WTC11 (cell line): ENCODE results near the gene SLC28A1. TPM values are rescaled to one million over a fixed set of nuclear protein-coding genes. Genes with fewer than 3 reads are reported as not detected.

Experiments
- ATAC-seq: fragments of 200-7000 bp; cut with Tn5 transposase; 2 replicates; pipeline ENCODE4 v1.10.0; 2021; ENCODE audit warnings: mild to moderate bottlenecking, moderate library complexity
- CTCF ChIA-PET: fragments of 300-600 bp; sonication (Branson Sonifier 250); formaldehyde crosslinking; loops from one replicate; lab custom pipeline; 2021; ENCODE audit warnings: antibody characterized with exemption; lab: Charles Lee
- POLR2A ChIA-PET: fragments of 350-600 bp; sonication (Branson Sonifier 250); formaldehyde crosslinking; loops from one replicate; lab custom pipeline; 2021; ENCODE audit warnings: antibody characterized with exemption; lab: Charles Lee
- DNase-seq: peaks from one replicate; pipeline ENCODE4 v3.0.0; 2021; ENCODE audit warnings: low spot score
- H3K27ac Mint-ChIP-seq: 2 replicates; pipeline ENCODE4 v1.8.0; 2021; ENCODE audit warnings: mixed read lengths
- H3K27me3 Mint-ChIP-seq: 2 replicates; pipeline ENCODE4 v1.8.0; 2021; ENCODE audit warnings: low read depth, mild to moderate bottlenecking, moderate library complexity, mixed read lengths
- H3K36me3 Mint-ChIP-seq: 2 replicates; pipeline ENCODE4 v1.8.0; 2021; ENCODE audit warnings: mixed read lengths
- H3K4me1 Mint-ChIP-seq: 2 replicates; pipeline ENCODE4 v1.8.0; 2022; ENCODE audit warnings: mixed read lengths
- H3K4me3 Mint-ChIP-seq: 2 replicates; pipeline ENCODE4 v1.8.0; 2021; ENCODE audit warnings: mild to moderate bottlenecking, moderate library complexity, mixed read lengths
- H3K9me3 Mint-ChIP-seq: 2 replicates; pipeline ENCODE4 v1.8.0; 2021; ENCODE audit warnings: mixed read lengths
- CREB1 ChIP-seq: sonication (generic); formaldehyde crosslinking; IDR thresholded peaks from 2 replicates; pipeline ENCODE4 v1.8.0; 2023; ENCODE audit warnings: mild to moderate bottlenecking, missing genetic modification reagents
- GABPB1 ChIP-seq: sonication (generic); formaldehyde crosslinking; IDR thresholded peaks from 2 replicates; pipeline ENCODE4 v1.8.1; 2023; ENCODE audit warnings: mild to moderate bottlenecking, missing genetic modification reagents
- JAZF1 ChIP-seq: fragments of 250-450 bp; sonication (Bioruptor Pico); IDR thresholded peaks from 2 replicates; pipeline ENCODE4 v1.9.0; 2021; ENCODE audit warnings: moderate library complexity, mild to moderate bottlenecking, inconsistent platforms
- JUN ChIP-seq: sonication (generic); formaldehyde crosslinking; IDR thresholded peaks from 2 replicates; pipeline ENCODE4 v1.8.0; 2023; ENCODE audit warnings: mild to moderate bottlenecking, missing genetic modification reagents
- NR1H2 ChIP-seq: sonication (generic); formaldehyde crosslinking; IDR thresholded peaks from 2 replicates; pipeline ENCODE4 v1.9.0; 2021; ENCODE audit warnings: mild to moderate bottlenecking, moderate library complexity, missing genetic modification reagents
- RORB ChIP-seq: fragments of 250-450 bp; sonication (Bioruptor Pico); IDR thresholded peaks from 2 replicates; pipeline ENCODE4 v1.9.0; 2021; ENCODE audit warnings: mild to moderate bottlenecking
- SMAD3 ChIP-seq: sonication (generic); formaldehyde crosslinking; IDR thresholded peaks from 2 replicates; pipeline ENCODE4 v1.8.0; 2022; ENCODE audit warnings: missing genetic modification reagents, mild to moderate bottlenecking, borderline replicate concordance
- SOX15 ChIP-seq: fragments of 250-450 bp; sonication (Bioruptor Pico); IDR thresholded peaks from 2 replicates; pipeline ENCODE4 v1.9.0; 2021; ENCODE audit warnings: mild to moderate bottlenecking
- TP53 ChIP-seq: sonication (generic); formaldehyde crosslinking; IDR thresholded peaks from 2 replicates; pipeline ENCODE4 v1.8.1; 2023; ENCODE audit warnings: mild to moderate bottlenecking, missing genetic modification reagents
- ZBTB21 ChIP-seq: sonication (generic); formaldehyde crosslinking; IDR thresholded peaks from 2 replicates; pipeline ENCODE4 v1.8.1; 2023; ENCODE audit warnings: mild to moderate bottlenecking, missing genetic modification reagents, borderline replicate concordance
- ZNF138 ChIP-seq: sonication (generic); formaldehyde crosslinking; conservative IDR thresholded peaks from 2 replicates; pipeline ENCODE4 v1.8.1; 2022; ENCODE audit warnings: mild to moderate bottlenecking, moderate library complexity, missing genetic modification reagents
- ZNF232 ChIP-seq: sonication (generic); formaldehyde crosslinking; IDR thresholded peaks from 2 replicates; pipeline ENCODE4 v1.8.0; 2022; ENCODE audit warnings: mild to moderate bottlenecking, missing genetic modification reagents
- ZNF317 ChIP-seq: sonication (generic); formaldehyde crosslinking; IDR thresholded peaks from 2 replicates; pipeline ENCODE4 v1.8.1; 2023; ENCODE audit warnings: low read depth, mild to moderate bottlenecking, moderate library complexity, missing genetic modification reagents, borderline replicate concordance
- total RNA-seq: library from RNA; stranded (reverse); gene quantifications from 3 replicates; pipeline ENCODE4 v1.2.3, GENCODE V29; 2021
- TF ChIP-seq, protein P1 (sequence below): sonication (generic); formaldehyde crosslinking; IDR thresholded peaks from 2 replicates; pipeline ENCODE4 v1.8.1; 2023; ENCODE audit warnings: mild to moderate bottlenecking, missing genetic modification reagents, moderate library complexity
- TF ChIP-seq, protein P2 (sequence below): sonication (generic); formaldehyde crosslinking; IDR thresholded peaks from 2 replicates; pipeline ENCODE4 v1.8.1; 2022; ENCODE audit warnings: low read depth, missing genetic modification reagents, borderline replicate concordance
- TF ChIP-seq, protein P3 (sequence below): fragments of 250-450 bp; sonication (Bioruptor Pico); IDR thresholded peaks from 2 replicates; pipeline ENCODE4 v2.1.2; 2022; ENCODE audit warnings: mild to moderate bottlenecking, moderate library complexity
- TF ChIP-seq, protein P4 (sequence below): sonication (generic); formaldehyde crosslinking; IDR thresholded peaks from 2 replicates; pipeline ENCODE4 v1.8.0; 2023; ENCODE audit warnings: missing genetic modification reagents
- TF ChIP-seq, protein P5 (sequence below): sonication (generic); formaldehyde crosslinking; IDR thresholded peaks from 2 replicates; pipeline ENCODE4 v1.8.0; 2022; ENCODE audit warnings: mild to moderate bottlenecking, missing genetic modification reagents
- TF ChIP-seq, protein P6 (sequence below): sonication (generic); formaldehyde crosslinking; conservative IDR thresholded peaks from 2 replicates; pipeline ENCODE4 v1.8.1; 2023; ENCODE audit warnings: mild to moderate bottlenecking, low read depth, missing genetic modification reagents, moderate library complexity
- TF ChIP-seq, protein P7 (sequence below): sonication (generic); formaldehyde crosslinking; IDR thresholded peaks from 2 replicates; pipeline ENCODE4 v1.8.1; 2023; ENCODE audit warnings: mild to moderate bottlenecking, missing genetic modification reagents
- TF ChIP-seq, protein P8 (sequence below): sonication (generic); formaldehyde crosslinking; conservative IDR thresholded peaks from 2 replicates; pipeline ENCODE4 v1.8.1; 2022; ENCODE audit warnings: mild to moderate bottlenecking, missing genetic modification reagents

Gene SLC28A1
- total RNA-seq, 1 experiment from 2014 or later, result not detected

DNA sequence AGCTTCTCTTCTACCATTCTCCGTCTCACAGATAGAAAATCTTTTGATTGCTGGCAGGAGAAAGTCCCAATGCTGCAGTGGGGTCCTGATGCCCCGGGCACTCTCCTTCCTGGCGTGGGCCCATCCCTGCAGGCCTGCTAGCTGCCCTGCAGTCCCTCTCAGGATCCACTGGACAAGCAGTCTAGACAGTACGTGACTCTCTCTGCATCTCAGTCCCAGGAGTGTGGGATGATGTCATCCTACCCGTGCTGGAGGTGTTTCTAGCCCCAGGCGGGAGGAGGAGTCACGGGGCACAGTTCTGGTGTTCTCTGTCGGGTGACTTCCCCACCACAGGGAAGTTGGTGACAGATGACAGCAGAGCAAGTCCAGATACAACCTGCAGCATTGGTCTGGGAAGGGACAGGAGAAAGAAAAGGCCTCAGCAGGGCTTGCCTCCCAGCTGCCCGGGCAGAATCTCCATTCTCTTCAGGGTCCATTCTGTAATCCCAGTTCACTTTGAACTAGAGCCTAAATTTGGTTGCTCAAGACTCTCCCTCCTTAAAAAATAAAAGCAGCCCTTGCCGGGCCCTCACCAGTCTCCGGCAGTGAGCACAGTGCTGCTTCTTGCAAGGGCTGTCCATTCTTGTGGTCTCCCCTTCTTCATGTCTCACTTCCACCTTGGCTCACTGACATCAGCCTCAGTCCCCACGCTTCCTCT is 30.6 kb downstream of the SLC28A1 start:
- H3K4me3 Mint-ChIP-seq, result no peak overlapping the region
- POLR2A ChIA-PET, result no interaction called here

DNA sequence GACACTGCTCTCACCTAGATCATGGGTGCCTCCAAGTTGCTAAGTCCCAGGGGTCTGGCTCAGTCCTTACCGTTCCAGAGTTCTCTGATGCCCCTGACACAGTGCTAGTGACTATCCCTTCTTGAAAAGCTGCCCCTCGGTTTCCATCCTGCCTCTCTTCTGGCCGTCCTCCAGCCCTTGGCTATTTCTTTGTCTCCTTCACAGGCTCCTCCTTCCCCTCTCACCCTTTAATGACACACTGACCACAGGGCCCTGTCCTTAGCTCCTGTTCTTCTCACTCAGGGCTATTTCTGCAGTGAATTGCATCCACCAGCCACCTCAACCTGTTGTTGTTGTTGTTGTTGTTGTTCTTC is 31.1 kb downstream of the SLC28A1 start:
- Mint-ChIP-seq H3K36me3 (no peaks in the 10 kb centered on the region), H3K27ac (no peak overlapping the region), H3K27me3 (no peaks in the 10 kb centered on the region), H3K4me3 (no peak overlapping the region), H3K9me3 (no peaks in the 10 kb centered on the region), H3K4me1 (peaks cover 2% of the 10 kb centered on the region)
- TF ChIP-seq, protein P1, sequence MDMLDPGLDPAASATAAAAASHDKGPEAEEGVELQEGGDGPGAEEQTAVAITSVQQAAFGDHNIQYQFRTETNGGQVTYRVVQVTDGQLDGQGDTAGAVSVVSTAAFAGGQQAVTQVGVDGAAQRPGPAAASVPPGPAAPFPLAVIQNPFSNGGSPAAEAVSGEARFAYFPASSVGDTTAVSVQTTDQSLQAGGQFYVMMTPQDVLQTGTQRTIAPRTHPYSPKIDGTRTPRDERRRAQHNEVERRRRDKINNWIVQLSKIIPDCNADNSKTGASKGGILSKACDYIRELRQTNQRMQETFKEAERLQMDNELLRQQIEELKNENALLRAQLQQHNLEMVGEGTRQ (CRISPR knock-in tag), result no peak
- TF ChIP-seq, protein P2, sequence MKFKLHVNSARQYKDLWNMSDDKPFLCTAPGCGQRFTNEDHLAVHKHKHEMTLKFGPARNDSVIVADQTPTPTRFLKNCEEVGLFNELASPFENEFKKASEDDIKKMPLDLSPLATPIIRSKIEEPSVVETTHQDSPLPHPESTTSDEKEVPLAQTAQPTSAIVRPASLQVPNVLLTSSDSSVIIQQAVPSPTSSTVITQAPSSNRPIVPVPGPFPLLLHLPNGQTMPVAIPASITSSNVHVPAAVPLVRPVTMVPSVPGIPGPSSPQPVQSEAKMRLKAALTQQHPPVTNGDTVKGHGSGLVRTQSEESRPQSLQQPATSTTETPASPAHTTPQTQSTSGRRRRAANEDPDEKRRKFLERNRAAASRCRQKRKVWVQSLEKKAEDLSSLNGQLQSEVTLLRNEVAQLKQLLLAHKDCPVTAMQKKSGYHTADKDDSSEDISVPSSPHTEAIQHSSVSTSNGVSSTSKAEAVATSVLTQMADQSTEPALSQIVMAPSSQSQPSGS (CRISPR knock-in tag), result no peak
- TF ChIP-seq SOX15 (CRISPR knock-in tag) (no peak), NR1H2 (no peak), SMAD3 (no peak), RORB (no peak), CREB1 (no peak)
- TF ChIP-seq, protein P3, sequence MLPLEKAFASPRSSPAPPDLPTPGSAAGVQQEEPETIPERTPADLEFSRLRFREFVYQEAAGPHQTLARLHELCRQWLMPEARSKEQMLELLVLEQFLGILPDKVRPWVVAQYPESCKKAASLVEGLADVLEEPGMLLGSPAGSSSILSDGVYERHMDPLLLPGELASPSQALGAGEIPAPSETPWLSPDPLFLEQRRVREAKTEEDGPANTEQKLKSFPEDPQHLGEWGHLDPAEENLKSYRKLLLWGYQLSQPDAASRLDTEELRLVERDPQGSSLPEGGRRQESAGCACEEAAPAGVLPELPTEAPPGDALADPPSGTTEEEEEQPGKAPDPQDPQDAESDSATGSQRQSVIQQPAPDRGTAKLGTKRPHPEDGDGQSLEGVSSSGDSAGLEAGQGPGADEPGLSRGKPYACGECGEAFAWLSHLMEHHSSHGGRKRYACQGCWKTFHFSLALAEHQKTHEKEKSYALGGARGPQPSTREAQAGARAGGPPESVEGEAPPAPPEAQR (CRISPR knock-in tag), result no peak
- ATAC-seq, result no peak
- ChIA-PET CTCF (interaction anchor here (2.2 kb wide), 1 partner anchor 13 kb away, joined by 9 read pairs; no protein-coding TSS in a partner anchor), POLR2A (no interaction called here)
- DNase-seq, result no peak

More for the DNA sequence above, 30.6 kb downstream of the SLC28A1 start:
- ATAC-seq (peak; percentile 79), DNase-seq (no peak)
- Mint-ChIP-seq H3K9me3 (no peaks in the 10 kb centered on the region), H3K4me1 (peaks cover 2% of the 10 kb centered on the region), H3K27ac (peak overlapping the region; percentile 88; the same call in 1 of the 2 replicates), H3K27me3 (no peaks in the 10 kb centered on the region), H3K36me3 (no peaks in the 10 kb centered on the region)
- no peak for TF ChIP-seq JAZF1 (CRISPR knock-in tag)
- peak; percentile 77; the same call in 1 of the 2 replicates for TF ChIP-seq GABPB1 (CRISPR knock-in tag)
- CTCF ChIA-PET, result interaction anchor here (0.7 to 2.2 kb wide), 2 partner anchors 13 to 37 kb away, joined by 3 to 9 read pairs; no protein-coding TSS in a partner anchor

DNA sequence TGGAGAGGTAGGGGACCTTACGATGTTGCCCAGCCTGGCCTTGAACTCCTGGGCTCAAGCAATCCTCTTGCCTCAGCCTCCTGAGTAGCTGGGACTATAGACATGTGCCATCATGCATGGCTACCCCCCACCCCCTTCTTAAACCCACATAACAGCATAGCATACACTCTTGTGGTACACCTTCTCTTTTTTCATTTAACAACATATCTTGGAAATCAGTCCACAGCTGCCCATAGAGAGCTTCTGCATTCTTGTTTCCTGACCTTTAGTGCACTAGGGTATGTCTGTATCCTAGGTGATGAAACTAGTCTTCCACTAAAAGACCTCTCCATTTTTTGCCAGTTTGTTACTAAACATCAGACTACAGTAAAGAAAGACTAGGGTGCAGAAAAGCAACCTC is 33.0 kb downstream of the SLC28A1 start:
- POLR2A ChIA-PET, result interaction anchor here (0.6 kb wide), 1 partner anchor 134 kb away, joined by 3 read pairs; no protein-coding TSS in a partner anchor

More for the DNA sequence above, 33.0 kb downstream of the SLC28A1 start:
- ATAC-seq (no peak), DNase-seq (no peak)
- H3K36me3 Mint-ChIP-seq, result no peaks in the 10 kb centered on the region
- no peaks in the 10 kb centered on the region for H3K27me3 Mint-ChIP-seq
- H3K27ac Mint-ChIP-seq, result no peak overlapping the region
- no peak overlapping the region for H3K4me3 Mint-ChIP-seq
- CTCF ChIA-PET, result interaction anchor here (0.7 kb wide), 1 partner anchor 39 kb away, joined by 3 read pairs; no protein-coding TSS in a partner anchor
- TF ChIP-seq SOX15 (CRISPR knock-in tag) (no peak), ZBTB21 (no peak), ZNF232 (CRISPR knock-in tag) (no peak), TP53 (no peak), JUN (no peak), ZNF317 (CRISPR knock-in tag) (no peak), ZNF138 (CRISPR knock-in tag) (no peak)
- TF ChIP-seq, protein P4, sequence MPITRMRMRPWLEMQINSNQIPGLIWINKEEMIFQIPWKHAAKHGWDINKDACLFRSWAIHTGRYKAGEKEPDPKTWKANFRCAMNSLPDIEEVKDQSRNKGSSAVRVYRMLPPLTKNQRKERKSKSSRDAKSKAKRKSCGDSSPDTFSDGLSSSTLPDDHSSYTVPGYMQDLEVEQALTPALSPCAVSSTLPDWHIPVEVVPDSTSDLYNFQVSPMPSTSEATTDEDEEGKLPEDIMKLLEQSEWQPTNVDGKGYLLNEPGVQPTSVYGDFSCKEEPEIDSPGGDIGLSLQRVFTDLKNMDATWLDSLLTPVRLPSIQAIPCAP (CRISPR knock-in tag), result no peak
- TF ChIP-seq, protein P5, sequence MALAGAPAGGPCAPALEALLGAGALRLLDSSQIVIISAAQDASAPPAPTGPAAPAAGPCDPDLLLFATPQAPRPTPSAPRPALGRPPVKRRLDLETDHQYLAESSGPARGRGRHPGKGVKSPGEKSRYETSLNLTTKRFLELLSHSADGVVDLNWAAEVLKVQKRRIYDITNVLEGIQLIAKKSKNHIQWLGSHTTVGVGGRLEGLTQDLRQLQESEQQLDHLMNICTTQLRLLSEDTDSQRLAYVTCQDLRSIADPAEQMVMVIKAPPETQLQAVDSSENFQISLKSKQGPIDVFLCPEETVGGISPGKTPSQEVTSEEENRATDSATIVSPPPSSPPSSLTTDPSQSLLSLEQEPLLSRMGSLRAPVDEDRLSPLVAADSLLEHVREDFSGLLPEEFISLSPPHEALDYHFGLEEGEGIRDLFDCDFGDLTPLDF (CRISPR knock-in tag), result no peak
- TF ChIP-seq, protein P6, sequence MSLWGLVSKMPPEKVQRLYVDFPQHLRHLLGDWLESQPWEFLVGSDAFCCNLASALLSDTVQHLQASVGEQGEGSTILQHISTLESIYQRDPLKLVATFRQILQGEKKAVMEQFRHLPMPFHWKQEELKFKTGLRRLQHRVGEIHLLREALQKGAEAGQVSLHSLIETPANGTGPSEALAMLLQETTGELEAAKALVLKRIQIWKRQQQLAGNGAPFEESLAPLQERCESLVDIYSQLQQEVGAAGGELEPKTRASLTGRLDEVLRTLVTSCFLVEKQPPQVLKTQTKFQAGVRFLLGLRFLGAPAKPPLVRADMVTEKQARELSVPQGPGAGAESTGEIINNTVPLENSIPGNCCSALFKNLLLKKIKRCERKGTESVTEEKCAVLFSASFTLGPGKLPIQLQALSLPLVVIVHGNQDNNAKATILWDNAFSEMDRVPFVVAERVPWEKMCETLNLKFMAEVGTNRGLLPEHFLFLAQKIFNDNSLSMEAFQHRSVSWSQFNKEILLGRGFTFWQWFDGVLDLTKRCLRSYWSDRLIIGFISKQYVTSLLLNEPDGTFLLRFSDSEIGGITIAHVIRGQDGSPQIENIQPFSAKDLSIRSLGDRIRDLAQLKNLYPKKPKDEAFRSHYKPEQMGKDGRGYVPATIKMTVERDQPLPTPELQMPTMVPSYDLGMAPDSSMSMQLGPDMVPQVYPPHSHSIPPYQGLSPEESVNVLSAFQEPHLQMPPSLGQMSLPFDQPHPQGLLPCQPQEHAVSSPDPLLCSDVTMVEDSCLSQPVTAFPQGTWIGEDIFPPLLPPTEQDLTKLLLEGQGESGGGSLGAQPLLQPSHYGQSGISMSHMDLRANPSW, result no peak
- TF ChIP-seq, protein P7, sequence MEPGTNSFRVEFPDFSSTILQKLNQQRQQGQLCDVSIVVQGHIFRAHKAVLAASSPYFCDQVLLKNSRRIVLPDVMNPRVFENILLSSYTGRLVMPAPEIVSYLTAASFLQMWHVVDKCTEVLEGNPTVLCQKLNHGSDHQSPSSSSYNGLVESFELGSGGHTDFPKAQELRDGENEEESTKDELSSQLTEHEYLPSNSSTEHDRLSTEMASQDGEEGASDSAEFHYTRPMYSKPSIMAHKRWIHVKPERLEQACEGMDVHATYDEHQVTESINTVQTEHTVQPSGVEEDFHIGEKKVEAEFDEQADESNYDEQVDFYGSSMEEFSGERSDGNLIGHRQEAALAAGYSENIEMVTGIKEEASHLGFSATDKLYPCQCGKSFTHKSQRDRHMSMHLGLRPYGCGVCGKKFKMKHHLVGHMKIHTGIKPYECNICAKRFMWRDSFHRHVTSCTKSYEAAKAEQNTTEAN (CRISPR knock-in tag), result no peak
- TF ChIP-seq, protein P8, sequence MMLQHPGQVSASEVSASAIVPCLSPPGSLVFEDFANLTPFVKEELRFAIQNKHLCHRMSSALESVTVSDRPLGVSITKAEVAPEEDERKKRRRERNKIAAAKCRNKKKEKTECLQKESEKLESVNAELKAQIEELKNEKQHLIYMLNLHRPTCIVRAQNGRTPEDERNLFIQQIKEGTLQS, result no peak
- H3K9me3 Mint-ChIP-seq, result no peaks in the 10 kb centered on the region
- peaks cover 2% of the 10 kb centered on the region for H3K4me1 Mint-ChIP-seq
